HCT116 (cell line): ENCODE results near the gene USP48. TPM values are rescaled to one million over a fixed set of nuclear protein-coding genes. Genes with fewer than 3 reads are reported as not detected.

Experiments used
- ATAC-seq: fragments of 200-7000 bp; cut with Tn5 transposase; 2 replicates; pipeline ENCODE4 v1.9.1; 2020; ENCODE audit warnings: mild to moderate bottlenecking, moderate library complexity
- BruUV-seq: library from RNA; stranded (reverse); fragments of 400-500 nt; replicated peaks from 2 replicates; lab custom pipeline; 2021; lab: Mats Ljungman, UMichigan
- CTCF ChIA-PET: fragments of 300-600 bp; sonication (Branson Sonifier 250); formaldehyde crosslinking; loops from one replicate; lab custom pipeline; 2021; ENCODE audit warnings: antibody characterized with exemption; lab: Charles Lee
- POLR2A ChIA-PET: fragments of 300-600, 350-600 bp; sonication (Branson Sonifier 250); formaldehyde crosslinking; loops from one replicate; lab custom pipeline; 2021; ENCODE audit warnings: antibody characterized with exemption; lab: Charles Lee
- RAD21 ChIA-PET, 2 experiments: fragments of 300-600 bp; sonication (Branson Sonifier 250); formaldehyde crosslinking; loops; one replicate each; lab custom pipeline; 2023; ENCODE audit warnings: low total read pairs in 2 of 2; ENCODE audit not compliant: uncharacterized antibody in 2 of 2, unreplicated experiment in 2 of 2, low non-redundant PET in 1 of 2; lab: Charles Lee
- DNase-seq: peaks from one replicate; pipeline ENCODE4 v3.0.0-alpha.2; 2010; ENCODE audit warnings: low read depth, low spot score
- H2AFZ ChIP-seq: fragments of 200-600 bp; shearing (Covaris generic), sonication (generic); 2 replicates; pipeline ENCODE4 v1.6.1; 2017; ENCODE audit warnings: low read depth, mixed run types, mixed read lengths, antibody characterized with exemption, low read length; ENCODE audit not compliant: poor library complexity, severe bottlenecking
- H3K27ac ChIP-seq: 2 replicates; pipeline ENCODE4 v1.5.1; 2012; ENCODE audit warnings: low read depth, low read length
- H3K27me3 ChIP-seq: fragments of 200-600 bp; sonication (generic); 2 replicates; pipeline ENCODE4 v1.6.1; 2016; ENCODE audit warnings: mixed run types, low read length, mixed read lengths; ENCODE audit not compliant: insufficient read depth
- H3K36me3 ChIP-seq, 2 experiments: fragments of 200-500 bp in 1 of 2; fragments of 200-600 bp in 1 of 2; sonication (Bioruptor generic) in 1 of 2; sonication (generic) in 1 of 2; 2 replicates each; pipeline versions ENCODE4 v1.5.1 to v1.6.1; 2014 to 2016; ENCODE audit warnings: low read length in 2 of 2, inconsistent platforms in 1 of 2, mixed read lengths in 1 of 2, mixed run types in 1 of 2; ENCODE audit not compliant: insufficient read depth in 2 of 2, control insufficient read depth in 1 of 2
- H3K4me1 ChIP-seq, 2 experiments: fragments of 200-600 bp in 1 of 2; sonication (generic) in 1 of 2; 2 replicates each; pipeline versions ENCODE4 v1.5.1 to v1.6.1; 2012 to 2017; ENCODE audit warnings: low read length in 2 of 2, inconsistent platforms in 1 of 2, mild to moderate bottlenecking in 1 of 2, mixed read lengths in 1 of 2, mixed run types in 1 of 2, moderate library complexity in 1 of 2; ENCODE audit not compliant: insufficient read depth in 2 of 2, control insufficient read depth in 1 of 2
- H3K4me2 ChIP-seq: fragments of 200-600 bp; sonication (generic); 2 replicates; pipeline ENCODE4 v1.6.1; 2017; ENCODE audit warnings: mixed run types, low read length, mixed read lengths
- H3K4me3 ChIP-seq, 2 experiments: fragments of 200-600 bp in 1 of 2; sonication (generic) in 1 of 2; replicated peaks in 1 of 2; 2 replicates each; pipeline ENCODE4 v1.5.1; 2011 to 2016; ENCODE audit warnings: low read length in 2 of 2, control low read depth in 1 of 2, low read depth in 1 of 2, mild to moderate bottlenecking in 1 of 2, mixed read lengths in 1 of 2, mixed run types in 1 of 2
- H3K79me2 ChIP-seq: fragments of 200-600 bp; sonication (generic); 2 replicates; pipeline ENCODE4 v1.6.1; 2017; ENCODE audit warnings: mild to moderate bottlenecking, mixed run types, low read length, moderate library complexity, mixed read lengths; ENCODE audit not compliant: insufficient read depth
- H3K9ac ChIP-seq: fragments of 200-600 bp; sonication (generic); 2 replicates; pipeline ENCODE4 v1.6.1; 2016; ENCODE audit warnings: low read length, mixed read lengths
- H3K9me2 ChIP-seq: fragments of 200-600 bp; sonication (generic), shearing (Covaris generic); 2 replicates; pipeline ENCODE4 v1.6.1; 2017; ENCODE audit warnings: mixed run types, mild to moderate bottlenecking, moderate library complexity; ENCODE audit not compliant: insufficient read depth
- H3K9me3 ChIP-seq, 2 experiments: fragments of 200-500 bp in 1 of 2; fragments of 200-600 bp in 1 of 2; sonication (Bioruptor generic) in 1 of 2; sonication (generic) in 1 of 2; 2 replicates each; pipeline ENCODE4 v1.6.1; 2014 to 2017; ENCODE audit warnings: low read length in 2 of 2, mixed read lengths in 2 of 2, inconsistent platforms in 1 of 2, low read depth in 1 of 2, mild to moderate bottlenecking in 1 of 2, mixed run types in 1 of 2, moderate library complexity in 1 of 2; ENCODE audit not compliant: control insufficient read depth in 1 of 2, insufficient read depth in 1 of 2
- H4K20me1 ChIP-seq: fragments of 200-600 bp; sonication (generic), shearing (Covaris generic); 2 replicates; pipeline ENCODE4 v1.6.1; 2017; ENCODE audit warnings: mixed run types, mild to moderate bottlenecking, moderate library complexity; ENCODE audit not compliant: insufficient read depth
- ATF3 ChIP-seq: IDR thresholded peaks from 2 replicates; pipeline ENCODE4 v1.6.1; 2012
- CBX3 ChIP-seq: IDR thresholded peaks from 2 replicates; pipeline ENCODE4 v1.6.1; 2012; ENCODE audit warnings: low read depth
- CEBPB ChIP-seq: IDR thresholded peaks from 2 replicates; pipeline ENCODE4 v1.6.1; 2012; ENCODE audit warnings: low read depth
- EGR1 ChIP-seq: IDR thresholded peaks from 2 replicates; pipeline ENCODE4 v1.6.1; 2012; ENCODE audit warnings: low read depth
- ELF1 ChIP-seq: IDR thresholded peaks from 2 replicates; pipeline ENCODE4 v1.6.1; 2012; ENCODE audit warnings: low read depth, borderline replicate concordance
- EZH2 ChIP-seq: fragments of 200-600 bp; sonication (generic); IDR thresholded peaks from 2 replicates; pipeline ENCODE4 v1.6.1; 2017; ENCODE audit warnings: antibody characterized with exemption, mixed run types
- FOSL1 ChIP-seq: IDR thresholded peaks from 2 replicates; pipeline ENCODE4 v1.6.1; 2012; ENCODE audit warnings: low read depth
- MAX ChIP-seq: IDR thresholded peaks from 2 replicates; pipeline ENCODE4 v1.6.1; 2012
- POLR2A ChIP-seq: IDR thresholded peaks from 2 replicates; pipeline ENCODE4 v1.7.0; 2011; ENCODE audit warnings: borderline replicate concordance; ENCODE audit not compliant: insufficient read depth, insufficient read length; ENCODE audit errors: extremely low read depth
- POLR2AphosphoS5 ChIP-seq: IDR thresholded peaks from 2 replicates; pipeline ENCODE4 v1.6.1; 2011; ENCODE audit warnings: mild to moderate bottlenecking, low read depth, low read length, moderate library complexity
- RAD21 ChIP-seq: IDR thresholded peaks from 2 replicates; pipeline ENCODE4 v1.6.1; 2012; ENCODE audit warnings: low read depth, mild to moderate bottlenecking
- SP1 ChIP-seq: IDR thresholded peaks from 2 replicates; pipeline ENCODE4 v1.6.1; 2012; ENCODE audit warnings: low read depth
- TCF7L2 ChIP-seq: IDR thresholded peaks from 2 replicates; pipeline ENCODE4 v1.7.0; 2011; ENCODE audit warnings: borderline replicate concordance, inconsistent platforms; ENCODE audit not compliant: insufficient read depth, insufficient read length; ENCODE audit errors: extremely low read depth
- YY1 ChIP-seq: IDR thresholded peaks from 2 replicates; pipeline ENCODE4 v1.6.1; 2011; ENCODE audit warnings: low read length, low read depth, moderate library complexity, mild to moderate bottlenecking; ENCODE audit not compliant: insufficient replicate concordance; ENCODE audit errors: extremely low read depth
- ZNF274 ChIP-seq: fragments of 200-500 bp; sonication (Bioruptor generic); IDR thresholded peaks from 2 replicates; pipeline ENCODE4 v1.6.1; 2014; ENCODE audit warnings: mild to moderate bottlenecking, low read depth, low read length, inconsistent platforms
- intact Hi-C: fragments of 100-400 bp; cut with micrococcal nuclease; formaldehyde crosslinking; loops from 2 replicates; pipeline ENCODE4 v1.10.0; 2022
- total RNA-seq: library from RNA; stranded (reverse); gene quantifications from one replicate; pipeline ENCODE4 v1.2.1, GENCODE V29; 2021; ENCODE audit not compliant: unreplicated experiment
- TF ChIP-seq, protein P1 (sequence below), 3 experiments: fragments of 200-600 bp in 1 of 3; sonication (generic) in 1 of 3; IDR thresholded peaks in 2 of 3; conservative IDR thresholded peaks in 1 of 3; 2 replicates each; pipeline ENCODE4 v1.5.1; 2012 to 2017; ENCODE audit warnings: low read depth in 2 of 3, low read length in 2 of 3, antibody characterized with exemption in 1 of 3, borderline replicate concordance in 1 of 3, control low read depth in 1 of 3, mild to moderate bottlenecking in 1 of 3, mixed read lengths in 1 of 3, mixed run types in 1 of 3, moderate library complexity in 1 of 3; ENCODE audit not compliant: insufficient read depth in 1 of 3

Gene USP48
- total RNA-seq, 1 experiment from 2014 or later: 54.8 TPM

DNA sequence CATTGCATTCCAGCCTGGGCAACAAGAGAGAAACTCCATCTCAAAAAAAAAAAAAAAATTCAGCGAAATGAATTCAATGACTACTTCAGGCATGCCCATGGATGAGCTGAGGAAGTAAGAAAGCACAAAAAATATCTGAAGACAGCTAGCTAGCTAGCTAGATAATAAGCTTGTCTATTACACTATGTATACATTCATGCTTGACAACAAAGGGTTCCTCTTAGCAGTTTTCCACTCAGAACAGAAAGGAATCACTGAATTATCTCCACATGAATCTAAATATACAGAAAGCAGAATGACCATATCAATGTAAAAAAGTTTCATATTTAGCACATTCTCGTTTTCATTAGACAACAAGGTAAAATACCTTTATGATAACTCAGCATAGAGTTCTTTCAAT, 32.1 kb downstream of the USP48 start:
- RAD21 ChIA-PET: no interaction called here
- Histone ChIP-seq H3K9me3 (no peaks in the 10 kb centered on the region), H3K9ac (no peak overlapping the region), H3K4me1 (no peaks in the 10 kb centered on the region), H3K4me2 (no peak overlapping the region), H3K9me2 (no peaks in the 10 kb centered on the region), H3K79me2 (peaks cover 2% of the 10 kb centered on the region; the same call in 1 of the 2 replicates), H3K27ac (no peak overlapping the region), H2AFZ (no peak overlapping the region), H3K36me3 (peaks cover 10 to 17% of the 10 kb centered on the region in 2 experiments; a peak in 3 of 4 replicates), H3K27me3 (no peaks in the 10 kb centered on the region), H4K20me1 (no peaks in the 10 kb centered on the region), H3K4me3 (no peak overlapping the region)
- no TSS peak for BruUV-seq
- intact Hi-C loops: no loop called here
- POLR2A ChIA-PET: no interaction called here
- no peak for ATAC-seq
- TF ChIP-seq POLR2AphosphoS5: no peak
- TF ChIP-seq FOSL1: no peak
- no peak for TF ChIP-seq SP1
- no peak for TF ChIP-seq TCF7L2
- TF ChIP-seq ATF3: no peak
- no peak for TF ChIP-seq ELF1
- no peak for TF ChIP-seq EGR1
- TF ChIP-seq POLR2A: no peak
- TF ChIP-seq CEBPB: no peak
- TF ChIP-seq MAX: no peak
- no peak for TF ChIP-seq YY1
- TF ChIP-seq, protein P1, sequence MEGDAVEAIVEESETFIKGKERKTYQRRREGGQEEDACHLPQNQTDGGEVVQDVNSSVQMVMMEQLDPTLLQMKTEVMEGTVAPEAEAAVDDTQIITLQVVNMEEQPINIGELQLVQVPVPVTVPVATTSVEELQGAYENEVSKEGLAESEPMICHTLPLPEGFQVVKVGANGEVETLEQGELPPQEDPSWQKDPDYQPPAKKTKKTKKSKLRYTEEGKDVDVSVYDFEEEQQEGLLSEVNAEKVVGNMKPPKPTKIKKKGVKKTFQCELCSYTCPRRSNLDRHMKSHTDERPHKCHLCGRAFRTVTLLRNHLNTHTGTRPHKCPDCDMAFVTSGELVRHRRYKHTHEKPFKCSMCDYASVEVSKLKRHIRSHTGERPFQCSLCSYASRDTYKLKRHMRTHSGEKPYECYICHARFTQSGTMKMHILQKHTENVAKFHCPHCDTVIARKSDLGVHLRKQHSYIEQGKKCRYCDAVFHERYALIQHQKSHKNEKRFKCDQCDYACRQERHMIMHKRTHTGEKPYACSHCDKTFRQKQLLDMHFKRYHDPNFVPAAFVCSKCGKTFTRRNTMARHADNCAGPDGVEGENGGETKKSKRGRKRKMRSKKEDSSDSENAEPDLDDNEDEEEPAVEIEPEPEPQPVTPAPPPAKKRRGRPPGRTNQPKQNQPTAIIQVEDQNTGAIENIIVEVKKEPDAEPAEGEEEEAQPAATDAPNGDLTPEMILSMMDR (IDR thresholded peaks at IDR 0.05 in 2 of 3, conservative IDR thresholded peaks at IDR 0.05 in 1 of 3; ENCODE audit: borderline replicate concordance in 1 of 3, insufficient read depth in 1 of 3, low read depth in 2 of 3, low read length in 2 of 3): no peak
- no peak for TF ChIP-seq CBX3
- no peak for TF ChIP-seq ZNF274
- no peak for TF ChIP-seq RAD21
- TF ChIP-seq EZH2: no peak
- no peak for DNase-seq
- CTCF ChIA-PET: no interaction called here
